ENCODE data around the gene NFRKB.

DNA sequence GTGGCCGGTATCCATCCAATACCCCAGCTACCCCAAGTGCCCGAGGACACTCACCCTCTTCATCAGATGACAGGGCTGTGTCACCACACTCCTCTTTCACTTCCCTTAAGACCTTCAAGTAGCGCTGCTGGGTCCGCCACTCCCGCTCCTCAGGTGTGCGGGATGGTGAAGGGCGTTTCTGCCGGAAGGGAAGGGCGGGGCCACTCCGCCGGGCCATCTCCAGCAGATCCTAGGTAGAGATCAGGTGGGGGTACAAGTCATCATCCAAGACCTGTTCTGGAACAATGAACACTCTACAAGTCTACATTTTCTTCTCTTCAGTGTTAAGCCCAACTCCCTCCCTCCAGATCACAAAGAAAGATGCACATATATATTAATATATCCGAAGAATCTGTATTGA, 10.0 kb downstream of the NFRKB start:
- TF ChIP-seq POLR2A (IDR thresholded peaks at IDR 0.05): no peak
- TF ChIP-seq, protein P1, sequence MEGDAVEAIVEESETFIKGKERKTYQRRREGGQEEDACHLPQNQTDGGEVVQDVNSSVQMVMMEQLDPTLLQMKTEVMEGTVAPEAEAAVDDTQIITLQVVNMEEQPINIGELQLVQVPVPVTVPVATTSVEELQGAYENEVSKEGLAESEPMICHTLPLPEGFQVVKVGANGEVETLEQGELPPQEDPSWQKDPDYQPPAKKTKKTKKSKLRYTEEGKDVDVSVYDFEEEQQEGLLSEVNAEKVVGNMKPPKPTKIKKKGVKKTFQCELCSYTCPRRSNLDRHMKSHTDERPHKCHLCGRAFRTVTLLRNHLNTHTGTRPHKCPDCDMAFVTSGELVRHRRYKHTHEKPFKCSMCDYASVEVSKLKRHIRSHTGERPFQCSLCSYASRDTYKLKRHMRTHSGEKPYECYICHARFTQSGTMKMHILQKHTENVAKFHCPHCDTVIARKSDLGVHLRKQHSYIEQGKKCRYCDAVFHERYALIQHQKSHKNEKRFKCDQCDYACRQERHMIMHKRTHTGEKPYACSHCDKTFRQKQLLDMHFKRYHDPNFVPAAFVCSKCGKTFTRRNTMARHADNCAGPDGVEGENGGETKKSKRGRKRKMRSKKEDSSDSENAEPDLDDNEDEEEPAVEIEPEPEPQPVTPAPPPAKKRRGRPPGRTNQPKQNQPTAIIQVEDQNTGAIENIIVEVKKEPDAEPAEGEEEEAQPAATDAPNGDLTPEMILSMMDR (IDR thresholded peaks at IDR 0.05): no peak

Data from prostate gland (tissue), 2 donors.